CD14-positive monocyte (primary cell): ENCODE measurements around the gene PTGER4. TPM values are rescaled to one million over a fixed set of nuclear protein-coding genes. Genes with fewer than 3 reads are reported as not detected.

Experiments
- DNase-seq, 3 donors: peaks; one replicate each; pipeline ENCODE4 v3.0.0-alpha.2; 2011 to 2022
- H2AFZ ChIP-seq: 2 replicates; pipeline ENCODE4 v1.6.0; 2012; ENCODE audit warnings: mild to moderate bottlenecking, low read depth, low read length, inconsistent platforms; ENCODE audit not compliant: insufficient read depth, poor library complexity, severe bottlenecking
- H3K27ac ChIP-seq, 2 donors: 1 replicate in 1 of 2; 2 replicates in 1 of 2; pipeline ENCODE4 v1.5.1; 2012 to 2013; ENCODE audit warnings: low read length in 2 of 2, control low read depth in 1 of 2, inconsistent platforms in 1 of 2, low read depth in 1 of 2, mild to moderate bottlenecking in 1 of 2
- H3K27me3 ChIP-seq, 2 donors: one replicate each; pipeline versions ENCODE4 v1.6.0 to v1.6.1; 2011 to 2013; ENCODE audit warnings: low read length in 2 of 2; ENCODE audit not compliant: control insufficient read depth in 2 of 2, insufficient read depth in 2 of 2
- H3K36me3 ChIP-seq, 2 donors: replicated peaks in 1 of 2; 1 replicate in 1 of 2; 2 replicates in 1 of 2; pipeline versions ENCODE4 v1.5.1 to v1.6.1; 2012 to 2013; ENCODE audit warnings: low read length in 2 of 2, control low read depth in 1 of 2, inconsistent platforms in 1 of 2, mild to moderate bottlenecking in 1 of 2; ENCODE audit not compliant: insufficient read depth in 2 of 2, control insufficient read depth in 1 of 2
- H3K4me1 ChIP-seq, 2 donors: 1 replicate in 1 of 2; 2 replicates in 1 of 2; pipeline versions ENCODE4 v1.5.1 to v1.6.1; 2012 to 2013; ENCODE audit warnings: low read length in 2 of 2, control low read depth in 1 of 2, inconsistent platforms in 1 of 2, mild to moderate bottlenecking in 1 of 2, moderate library complexity in 1 of 2; ENCODE audit not compliant: insufficient read depth in 2 of 2, control insufficient read depth in 1 of 2
- H3K4me2 ChIP-seq: replicated peaks from 2 replicates; pipeline ENCODE3; 2012; ENCODE audit warnings: low read length, moderate library complexity, mild to moderate bottlenecking; ENCODE audit not compliant: poor library complexity, severe bottlenecking; ENCODE audit errors: extremely low read depth
- H3K4me3 ChIP-seq, 3 experiments: fragments of 200-600 bp in 1 of 3; sonication (generic) in 1 of 3; replicated peaks in 1 of 3; 1 replicate in 2 of 3; 2 replicates in 1 of 3; pipeline ENCODE4 v1.5.1; 2011 to 2013; ENCODE audit warnings: low read length in 3 of 3, mild to moderate bottlenecking in 3 of 3, control low read depth in 2 of 3, low read depth in 2 of 3, inconsistent platforms in 1 of 3, moderate library complexity in 1 of 3
- H3K79me2 ChIP-seq: 2 replicates; pipeline ENCODE4 v1.6.0; 2012; ENCODE audit warnings: mild to moderate bottlenecking, control low read depth, inconsistent platforms, low read length, moderate library complexity; ENCODE audit not compliant: insufficient read depth
- H3K9ac ChIP-seq: 2 replicates; pipeline ENCODE4 v1.6.0; 2017; ENCODE audit warnings: low read length, mild to moderate bottlenecking; ENCODE audit not compliant: insufficient read depth, poor library complexity, severe bottlenecking
- H3K9me3 ChIP-seq, 2 donors: replicated peaks in 1 of 2; 1 replicate in 1 of 2; 2 replicates in 1 of 2; pipeline versions ENCODE4 v1.5.1 to v1.6.1; 2012 to 2013; ENCODE audit warnings: low read length in 2 of 2, control low read depth in 1 of 2; ENCODE audit not compliant: control insufficient read depth in 1 of 2, insufficient read depth in 1 of 2
- H4K20me1 ChIP-seq: 2 replicates; pipeline ENCODE4 v1.6.0; 2012; ENCODE audit warnings: mild to moderate bottlenecking, low read length, control low read depth, moderate library complexity; ENCODE audit not compliant: insufficient read depth
- H3K27ac Mint-ChIP-seq, 7 donors: one replicate each; pipeline ENCODE4 v1.8.0; 2020; ENCODE audit warnings: mild to moderate bottlenecking in 7 of 7, mixed read lengths in 7 of 7, moderate library complexity in 6 of 7, inconsistent platforms in 2 of 7
- H3K27me3 Mint-ChIP-seq, 3 donors: one replicate each; pipeline ENCODE4 v1.8.0; 2021 to 2022; ENCODE audit warnings: low read depth in 3 of 3, mild to moderate bottlenecking in 3 of 3, mixed read lengths in 3 of 3, moderate library complexity in 3 of 3, inconsistent platforms in 1 of 3
- H3K36me3 Mint-ChIP-seq, 2 donors: one replicate each; pipeline ENCODE4 v1.8.0; 2020; ENCODE audit warnings: mixed read lengths in 2 of 2, inconsistent platforms in 1 of 2, mild to moderate bottlenecking in 1 of 2
- H3K4me1 Mint-ChIP-seq: one replicate; pipeline ENCODE4 v1.8.0; 2020; ENCODE audit warnings: mild to moderate bottlenecking, mixed read lengths
- H3K4me3 Mint-ChIP-seq, 2 donors: one replicate each; pipeline ENCODE4 v1.8.0; 2020; ENCODE audit warnings: mild to moderate bottlenecking in 2 of 2, mixed read lengths in 2 of 2, moderate library complexity in 1 of 2
- H3K9me3 Mint-ChIP-seq, 7 donors: one replicate each; pipeline ENCODE4 v1.8.0; 2020 to 2022; ENCODE audit warnings: mixed read lengths in 7 of 7, mild to moderate bottlenecking in 6 of 7, moderate library complexity in 6 of 7, inconsistent platforms in 2 of 7
- CTCF ChIP-seq: fragments of 200-600 bp; IDR thresholded peaks from one replicate; pipeline ENCODE4 v1.8.0; 2022; ENCODE audit warnings: antibody characterized with exemption, mild to moderate bottlenecking
- WGBS: methylation state at CpG from one replicate; pipeline ENCODE4 v1.1.5; 2013; ENCODE audit warnings: missing lambda C conversion rate; ENCODE audit not compliant: insufficient coverage; 5-methylcytosine and 5-hydroxymethylcytosine counted together
- intact Hi-C, 2 donors: fragments of 100-400 bp; cut with micrococcal nuclease; formaldehyde crosslinking; loops; one replicate each; pipeline versions ENCODE4 v1.15.0 to v1.15.1; 2023
- polyA plus RNA-seq, 3 donors: library from polyadenylated mRNA; depleted of rRNA in 1 of 3; unstranded in 2 of 3; stranded (reverse) in 1 of 3; fragments of 300-500 nt in 2 of 3; fragments of >200 nt in 1 of 3; fragmentation: Illumina TruSeq in 2 of 3; gene quantifications; 1 replicate in 2 of 3; 2 replicates in 1 of 3; pipeline ENCODE4 v1.2.3, GENCODE V29; 2012 to 2021

Gene PTGER4
- polyA plus RNA-seq, 3 donors = 44.4 to 119 (median 64.3) TPM

DNA sequence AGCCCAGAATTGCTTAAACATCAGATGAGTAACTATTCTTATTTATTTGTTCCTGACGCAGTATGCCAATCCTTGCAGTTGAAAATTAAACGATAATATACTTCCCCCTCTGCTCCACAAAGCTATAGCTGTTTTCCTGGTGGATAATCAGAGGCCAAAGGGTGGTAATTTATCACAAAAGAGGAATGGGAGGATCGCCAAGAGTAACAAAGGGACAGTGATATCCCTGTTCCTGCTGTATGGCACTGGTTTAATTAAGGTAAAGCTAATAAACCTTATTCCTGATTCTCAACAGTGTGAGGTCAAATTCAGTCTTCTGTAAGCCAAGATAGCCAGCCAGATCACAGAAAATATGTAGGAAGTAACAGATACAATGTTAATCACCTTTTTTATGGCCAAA is 33.4 kb upstream of the PTGER4 start:
- no peak for TF ChIP-seq CTCF

GRCh38 chr5:40648150-40648549 is 31.6 kb upstream of the PTGER4 start:
- peaks cover 23 to 25% of the 10 kb centered on the region in 2 donors for H3K4me1 ChIP-seq
- H3K79me2 ChIP-seq = no peaks in the 10 kb centered on the region
- intact Hi-C loops = no loop called here
- Mint-ChIP-seq H3K9me3 (peaks cover 0 to 8% (median 4%) of the 10 kb centered on the region in 7 donors), H3K36me3 (no peaks in the 10 kb centered on the region), H3K4me3 (no peak overlapping the region), H3K27ac (peak overlapping the region in 6 of 7 donors; percentile 1 to 87 (median 72)), H3K27me3 (peaks cover 0 to under 1% (median 0%) of the 10 kb centered on the region in 3 donors), H3K4me1 (peaks cover 38% of the 10 kb centered on the region)
- no peak for TF ChIP-seq CTCF
- no peaks in the 10 kb centered on the region for H3K36me3 ChIP-seq
- no peak overlapping the region for H3K4me2 ChIP-seq
- WGBS = no CpG with 5 or more reads among the region's 1 CpG
- peak overlapping the region in 1 of 2 donors; percentile 51 for H3K27ac ChIP-seq
- H4K20me1 ChIP-seq = no peaks in the 10 kb centered on the region
- H3K9ac ChIP-seq = no peak overlapping the region
- H3K4me3 ChIP-seq = no peak overlapping the region
- H2AFZ ChIP-seq = no peak overlapping the region
- DNase-seq = no peak
- no peaks in the 10 kb centered on the region for H3K9me3 ChIP-seq
- H3K27me3 ChIP-seq = no peaks in the 10 kb centered on the region

More for the DNA sequence above, 33.4 kb upstream of the PTGER4 start:
- Histone ChIP-seq H3K4me2 (no peak overlapping the region), H3K27ac (no peak overlapping the region), H3K27me3 (no peaks in the 10 kb centered on the region), H3K36me3 (no peaks in the 10 kb centered on the region), H3K4me1 (peaks cover 23 to 25% of the 10 kb centered on the region in 2 donors), H4K20me1 (no peaks in the 10 kb centered on the region), H2AFZ (no peak overlapping the region), H3K4me3 (no peak overlapping the region), H3K9me3 (no peaks in the 10 kb centered on the region), H3K9ac (no peak overlapping the region), H3K79me2 (no peaks in the 10 kb centered on the region)
- Mint-ChIP-seq H3K9me3 (peaks cover 0 to 8% (median 5%) of the 10 kb centered on the region in 7 donors), H3K4me1 (peaks cover 29% of the 10 kb centered on the region), H3K27me3 (no peaks in the 10 kb centered on the region), H3K27ac (no peak overlapping the region), H3K4me3 (no peak overlapping the region), H3K36me3 (no peaks in the 10 kb centered on the region)
- intact Hi-C loops = no loop called here
- WGBS = no CpG with 5 or more reads among the region's 3 CpGs
- DNase-seq = no peak
